ENCODE results near the gene GHR. TPM values are rescaled to one million over a fixed set of nuclear protein-coding genes. Genes with fewer than 3 reads are reported as not detected.
A peak's percentile ranks its signal among the peaks of the same experiment; 100 is the strongest.

Gene GHR
- total and polyA plus RNA-seq, 7 donors = 0.46 to 22.8 (median 9.1) TPM

DNA sequence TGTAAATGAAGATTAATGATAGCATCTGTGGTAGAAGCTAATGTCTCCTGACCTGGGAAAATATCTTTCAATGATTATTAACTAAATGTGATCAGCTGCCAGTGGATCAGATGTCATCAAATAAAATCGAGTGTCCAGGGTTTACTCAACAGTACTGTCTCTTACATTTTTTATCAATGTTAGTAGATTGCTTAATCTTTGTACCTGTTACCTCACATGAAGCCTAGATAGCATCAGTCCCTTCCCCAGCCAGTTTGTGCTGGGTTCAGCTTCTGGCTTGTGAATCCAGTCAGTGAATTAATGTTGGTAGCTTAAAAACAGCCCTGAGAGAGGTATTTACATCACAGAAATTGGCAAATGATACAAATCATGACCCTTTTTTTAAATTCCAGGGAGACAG is 134.4 kb downstream of the GHR start:
- TF ChIP-seq, protein P1, sequence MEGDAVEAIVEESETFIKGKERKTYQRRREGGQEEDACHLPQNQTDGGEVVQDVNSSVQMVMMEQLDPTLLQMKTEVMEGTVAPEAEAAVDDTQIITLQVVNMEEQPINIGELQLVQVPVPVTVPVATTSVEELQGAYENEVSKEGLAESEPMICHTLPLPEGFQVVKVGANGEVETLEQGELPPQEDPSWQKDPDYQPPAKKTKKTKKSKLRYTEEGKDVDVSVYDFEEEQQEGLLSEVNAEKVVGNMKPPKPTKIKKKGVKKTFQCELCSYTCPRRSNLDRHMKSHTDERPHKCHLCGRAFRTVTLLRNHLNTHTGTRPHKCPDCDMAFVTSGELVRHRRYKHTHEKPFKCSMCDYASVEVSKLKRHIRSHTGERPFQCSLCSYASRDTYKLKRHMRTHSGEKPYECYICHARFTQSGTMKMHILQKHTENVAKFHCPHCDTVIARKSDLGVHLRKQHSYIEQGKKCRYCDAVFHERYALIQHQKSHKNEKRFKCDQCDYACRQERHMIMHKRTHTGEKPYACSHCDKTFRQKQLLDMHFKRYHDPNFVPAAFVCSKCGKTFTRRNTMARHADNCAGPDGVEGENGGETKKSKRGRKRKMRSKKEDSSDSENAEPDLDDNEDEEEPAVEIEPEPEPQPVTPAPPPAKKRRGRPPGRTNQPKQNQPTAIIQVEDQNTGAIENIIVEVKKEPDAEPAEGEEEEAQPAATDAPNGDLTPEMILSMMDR (IDR thresholded peaks at IDR 0.05) = no peak
- TF ChIP-seq POLR2AphosphoS5 (IDR thresholded peaks at IDR 0.05) = no peak
- TF ChIP-seq POLR2A (IDR thresholded peaks at IDR 0.05) = no peak
- TF ChIP-seq EP300 (IDR thresholded peaks at IDR 0.05) = no peak
- Histone ChIP-seq H3K27ac (no peak overlapping the region), H3K36me3 (no peaks in the 10 kb centered on the region), H3K4me1 (peaks cover 0 to 10% (median 4%) of the 10 kb centered on the region in 4 donors), H3K27me3 (no peaks in the 10 kb centered on the region), H3K4me3 (no peak overlapping the region), H3K9me3 (no peaks in the 10 kb centered on the region)
- WGBS, 2 donors = 17 to 67% methylated on average over 1 of the region's 1 CpG
- intact Hi-C loops (cut with DNase I) = no loop called here
- no peak for DNase-seq

DNA sequence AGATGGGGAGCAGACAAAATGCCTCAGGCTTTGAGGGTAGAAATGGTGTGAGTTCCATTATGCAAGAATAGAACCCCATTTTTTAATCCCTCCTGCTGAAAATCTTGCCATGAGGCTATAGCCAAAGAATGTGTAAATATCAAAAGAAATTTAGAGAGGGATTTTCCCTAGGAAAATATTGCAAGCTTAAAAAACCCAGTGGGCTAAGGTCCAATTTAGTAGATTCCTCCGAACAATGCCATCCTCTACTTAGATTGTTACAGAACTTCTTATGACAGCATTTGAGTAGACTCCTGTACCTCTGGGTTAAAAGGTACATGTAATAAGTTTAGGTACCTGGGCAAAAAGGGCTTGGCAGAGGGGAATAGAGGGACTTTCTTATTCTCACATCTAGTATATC is 138.4 kb downstream of the GHR start:
- Histone ChIP-seq H3K9me3 (no peaks in the 10 kb centered on the region), H3K4me1 (peaks cover 0 to 22% (median 14%) of the 10 kb centered on the region in 4 donors), H3K36me3 (no peaks in the 10 kb centered on the region), H3K27ac (no peak overlapping the region), H3K4me3 (no peak overlapping the region), H3K27me3 (no peaks in the 10 kb centered on the region)
- TF ChIP-seq POLR2A (IDR thresholded peaks at IDR 0.05) (no peak), POLR2AphosphoS5 (IDR thresholded peaks at IDR 0.05) (no peak), EP300 (IDR thresholded peaks at IDR 0.05) (no peak)
- TF ChIP-seq, protein P1 (IDR thresholded peaks at IDR 0.05) = no peak
- intact Hi-C loops (cut with DNase I) = no loop called here
- WGBS, 2 donors = 85 to 87% methylated on average over 1 of the region's 1 CpG
- no peak for DNase-seq

DNA sequence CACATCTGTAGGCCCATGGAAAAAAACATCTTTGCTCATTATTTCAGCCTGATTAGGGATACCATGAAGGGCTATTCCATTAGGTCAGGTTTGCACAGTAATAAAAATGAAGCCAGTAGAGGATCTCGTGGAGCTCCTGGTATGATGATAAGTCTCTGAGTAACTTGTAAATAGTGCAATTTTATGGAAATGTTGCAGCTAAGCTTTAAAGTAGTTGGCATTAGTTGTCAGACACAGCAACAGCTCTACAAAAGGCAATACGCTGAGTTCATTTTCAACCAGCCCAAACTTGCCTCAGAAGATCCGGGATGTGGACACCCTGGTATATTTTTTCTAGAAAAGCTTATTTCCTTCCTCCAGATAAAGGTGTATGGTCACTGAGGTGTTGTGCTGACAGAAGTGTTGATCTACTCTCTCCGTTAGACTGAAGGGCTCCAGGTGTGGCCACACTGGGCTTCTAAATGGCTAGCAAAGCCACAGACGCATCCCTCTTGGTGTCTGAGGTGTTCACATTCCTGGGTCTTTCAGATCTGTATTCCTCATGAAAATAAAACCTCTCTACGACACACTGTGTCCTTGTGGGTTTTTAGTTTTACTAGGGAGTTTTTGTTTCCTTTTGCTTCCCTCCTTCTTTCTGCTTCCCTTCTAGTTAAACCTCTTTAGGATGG is 141.6 kb downstream of the GHR start:
- Histone ChIP-seq H3K4me1 (peaks cover 0 to 31% (median 22%) of the 10 kb centered on the region in 4 donors), H3K27ac (no peak overlapping the region), H3K4me3 (no peak overlapping the region), H3K9me3 (no peaks in the 10 kb centered on the region), H3K27me3 (no peaks in the 10 kb centered on the region), H3K36me3 (no peaks in the 10 kb centered on the region)
- no peak for DNase-seq
- intact Hi-C loops (cut with DNase I) = no loop called here
- 87 to 91% methylated on average over 6 of the region's 6 CpGs for WGBS, 2 donors
- TF ChIP-seq POLR2A (IDR thresholded peaks at IDR 0.05) (no peak), POLR2AphosphoS5 (IDR thresholded peaks at IDR 0.05) (no peak), EP300 (IDR thresholded peaks at IDR 0.05) (no peak)
- TF ChIP-seq, protein P1 (IDR thresholded peaks at IDR 0.05) = no peak

DNA sequence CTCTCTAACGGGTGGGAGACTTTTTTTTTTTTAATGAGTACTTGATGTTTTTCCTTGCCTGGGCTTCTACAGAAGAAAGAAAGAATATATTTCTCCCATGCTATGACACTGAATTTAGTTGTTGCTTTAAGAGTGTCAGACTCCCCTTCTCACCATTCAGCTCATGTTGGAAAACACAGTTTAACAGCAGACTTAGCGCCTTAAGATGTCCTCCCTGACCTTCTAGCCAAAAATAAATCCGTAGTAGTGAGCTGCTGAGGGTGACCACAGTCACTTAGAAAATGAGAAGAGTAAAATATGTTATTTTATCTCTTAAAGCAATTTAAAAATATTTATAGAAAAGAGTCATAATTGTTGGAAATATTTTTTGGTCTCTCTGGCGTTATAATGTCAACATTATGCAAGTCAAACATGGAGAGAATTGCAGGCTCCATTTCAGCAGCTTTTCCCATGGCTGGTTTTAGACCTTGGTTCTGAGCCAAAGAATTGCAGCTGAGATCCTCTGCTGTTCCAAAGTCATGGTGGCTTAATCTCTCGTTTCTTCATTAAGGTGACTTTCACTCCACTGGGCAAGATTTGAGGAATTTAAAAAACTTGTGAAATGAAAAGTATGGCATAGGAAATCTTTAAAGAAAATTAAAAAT is 143.5 kb downstream of the GHR start:
- H3K4me3 ChIP-seq = no peak overlapping the region
- H3K27me3 ChIP-seq = no peaks in the 10 kb centered on the region
- TF ChIP-seq POLR2A (IDR thresholded peaks at IDR 0.05) = no peak
- TF ChIP-seq, protein P1 (IDR thresholded peaks at IDR 0.05) = no peak
- no peak for TF ChIP-seq EP300 (IDR thresholded peaks at IDR 0.05)
- TF ChIP-seq POLR2AphosphoS5 (IDR thresholded peaks at IDR 0.05) = no peak
- no peak for DNase-seq
- 60 to 61% methylated on average over 5 of the region's 5 CpGs for WGBS, 2 donors
- peaks cover 0 to 26% (median 20%) of the 10 kb centered on the region in 4 donors for H3K4me1 ChIP-seq
- no peaks in the 10 kb centered on the region for H3K9me3 ChIP-seq
- no peaks in the 10 kb centered on the region for H3K36me3 ChIP-seq
- peak overlapping the region; percentile 28 to 36 (median 32) for H3K27ac ChIP-seq
- intact Hi-C loops (cut with DNase I) = no loop called here
